A204.1 (cell line): ENCODE measurements around the gene NMB.
"Not testable (repeated sequence)": the region's sequence is repeated elsewhere in the genome, so short reads cannot be mapped to it uniquely, and the experiment has no call there.

Experiments
- FAIRE-seq: peaks from 2 replicates; lab custom pipeline; 2012; peaks lifted over from hg19 to GRCh38; lab: Jason Lieb, UNC

The NMB gene

GRCh38 chr15:84654689-84655453, 3.1 kb downstream of the NMB start:
- no peak for FAIRE-seq

- FAIRE-seq: peak; percentile 9
Measured at GRCh38 chr15:84653910-84654688, 3.9 kb downstream of the NMB start, which contains the start of gene WDR73. Gene WDR73, minus strand, starts transcription at chr15:84654283. Its CDS starts 9 bp downstream, at chr15:84654274.

DNA sequence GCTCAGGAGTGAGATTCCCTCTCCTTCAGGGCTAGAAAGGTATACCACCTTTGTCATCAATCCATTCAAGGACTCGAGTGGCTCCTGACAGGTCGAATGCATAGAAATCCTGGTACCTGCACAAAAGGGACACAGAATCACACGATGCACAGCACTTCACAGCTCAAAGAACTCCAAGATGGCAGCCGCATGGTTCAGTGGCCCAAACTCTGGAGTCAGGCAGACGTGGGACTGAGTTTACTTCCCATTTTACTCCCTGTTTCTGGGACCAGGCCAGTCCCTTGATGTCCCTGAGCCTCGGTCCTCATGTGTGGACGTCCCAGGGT, 4.5 kb downstream of the NMB start:
- no peak for FAIRE-seq

DNA sequence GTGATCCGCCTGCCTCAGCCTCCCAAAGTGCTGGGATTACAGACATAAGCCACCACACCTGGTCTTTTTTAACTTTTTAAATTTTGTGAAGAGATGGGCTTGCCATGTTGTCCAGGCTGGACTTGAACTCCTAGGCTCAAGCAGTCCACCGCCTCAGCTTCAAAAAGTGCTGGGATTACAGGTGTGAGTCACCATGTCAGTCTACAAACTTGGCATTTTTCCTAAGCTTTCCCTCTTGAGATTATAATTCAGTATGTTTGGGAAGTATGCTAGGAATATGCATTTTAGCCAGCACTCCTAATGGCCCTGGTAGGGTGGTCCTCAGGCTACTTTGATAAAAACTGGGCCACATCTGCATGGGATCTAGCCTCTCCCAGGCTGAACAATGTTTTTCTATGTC, 8.3 kb downstream of the NMB start:
- FAIRE-seq: no peak

DNA sequence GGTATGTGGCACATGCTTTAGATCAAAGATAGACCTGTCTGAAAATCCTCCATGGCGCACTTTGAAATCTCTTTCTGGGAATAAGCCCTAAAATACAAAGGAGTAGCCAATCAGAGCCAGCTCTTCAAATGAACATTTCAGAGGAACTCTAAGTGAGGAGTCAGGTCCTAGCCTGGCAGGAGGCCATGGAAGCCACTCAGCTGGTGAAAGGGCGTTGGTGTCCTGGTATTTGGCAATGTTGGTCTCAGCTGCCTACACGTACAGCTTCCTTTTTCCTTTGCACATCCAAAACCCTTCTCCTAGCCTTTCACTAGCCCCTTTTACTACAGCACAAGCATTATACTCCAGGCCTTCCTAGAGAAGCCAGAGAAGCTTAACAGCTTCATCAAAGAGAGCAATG, 9.5 kb downstream of the NMB start:
- no peak for FAIRE-seq

DNA sequence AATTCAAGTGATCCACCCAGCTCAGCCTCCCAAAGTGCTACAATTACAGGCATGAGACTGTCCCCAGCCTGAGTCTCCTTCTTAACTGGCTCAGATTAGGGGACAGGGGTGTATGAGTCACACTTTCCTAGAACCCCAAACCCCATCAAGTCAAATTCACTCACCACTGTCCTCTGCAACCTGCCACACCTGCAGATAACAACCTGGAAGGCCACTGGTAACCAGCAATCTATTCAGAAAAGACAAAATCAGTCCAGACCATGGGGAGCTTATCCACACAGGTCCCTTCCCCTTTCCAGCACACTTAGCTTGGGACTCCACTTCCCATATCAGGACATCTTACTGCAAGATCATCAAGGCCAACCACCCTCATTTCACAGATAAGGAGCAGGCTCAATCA, 10.3 kb downstream of the NMB start:
- FAIRE-seq: no peak

DNA sequence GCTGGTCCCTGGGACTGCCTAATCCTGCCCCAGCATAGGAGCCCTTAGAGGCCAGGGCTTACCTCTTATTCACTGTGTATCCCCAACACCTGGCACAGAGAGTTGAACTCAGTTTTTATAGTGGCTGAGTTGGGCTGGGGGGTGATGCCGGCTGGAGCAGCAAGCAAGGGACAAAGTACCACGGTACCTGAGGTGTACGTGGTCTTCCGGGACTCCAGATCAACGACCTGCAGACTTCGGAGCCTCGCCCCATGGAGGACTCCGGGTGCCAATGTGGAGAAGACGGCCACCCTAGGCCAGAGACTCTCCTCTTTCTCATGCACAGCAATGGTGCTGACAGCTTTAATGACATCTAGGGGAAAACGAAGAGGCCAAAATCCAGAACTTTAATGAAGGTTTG, 12.0 kb downstream of the NMB start:
- FAIRE-seq: no peak

- no peak for FAIRE-seq
Measured at GRCh38 chr15:84645496-84645895, 12.5 kb downstream of the NMB start.

GRCh38 chr15:84643838-84644237, 14.2 kb downstream of the NMB start:
- FAIRE-seq: no peak

- FAIRE-seq: not testable (repeated sequence)
Measured at GRCh38 chr15:84642640-84643039, 15.4 kb downstream of the NMB start.

GRCh38 chr15:84641871-84642270, 16.1 kb downstream of the NMB start:
- not testable (repeated sequence) for FAIRE-seq

DNA sequence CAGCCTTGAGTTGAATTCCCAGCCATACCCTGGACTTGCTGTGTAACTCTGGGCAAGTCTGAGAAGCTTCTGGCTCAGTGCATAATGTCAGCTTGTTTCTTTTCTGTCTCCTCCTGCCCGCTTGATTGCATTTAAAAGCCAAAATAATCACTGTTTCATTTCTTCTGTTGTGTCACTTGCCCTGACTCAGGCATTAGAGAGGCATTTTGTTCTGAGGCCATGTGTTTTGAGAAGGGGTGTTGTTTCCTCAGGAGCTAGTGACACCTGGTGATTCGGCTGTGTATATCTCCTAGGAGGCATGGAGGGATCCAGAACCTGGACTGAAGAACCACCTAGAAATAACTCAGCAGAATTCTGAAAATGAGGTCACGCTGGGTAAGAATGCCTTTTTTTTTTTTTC, 19.9 kb downstream of the NMB start:
- no peak for FAIRE-seq

- no peak for FAIRE-seq
Measured at GRCh38 chr15:84634228-84634837, 23.7 kb downstream of the NMB start.

GRCh38 chr15:84633311-84634227, 24.4 kb downstream of the NMB start:
- FAIRE-seq: no peak

GRCh38 chr15:84631706-84632272, 26.2 kb downstream of the NMB start:
- no peak for FAIRE-seq

DNA sequence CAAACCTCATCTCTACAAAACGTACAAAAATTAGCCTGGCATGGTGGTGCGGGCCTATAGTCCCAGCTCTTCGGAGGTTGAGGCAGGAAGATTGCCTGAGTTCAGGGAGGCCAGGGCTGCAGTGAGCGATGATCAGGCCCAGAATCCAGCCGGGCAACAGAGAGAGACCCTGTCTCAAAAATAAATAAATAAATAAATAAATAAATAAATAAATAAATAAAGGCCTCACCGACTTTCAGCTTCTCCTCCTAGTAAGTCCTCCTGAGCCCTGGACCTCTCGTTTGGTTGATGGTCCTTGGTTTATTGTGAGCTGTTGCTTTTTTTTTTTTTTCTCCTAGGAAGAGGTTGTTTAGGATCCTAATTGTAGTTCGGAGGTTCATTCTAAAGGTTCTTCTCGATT, 29.0 kb downstream of the NMB start:
- FAIRE-seq: no peak

- no peak for FAIRE-seq
Measured at GRCh38 chr15:84625123-84625522, 32.9 kb downstream of the NMB start.

DNA sequence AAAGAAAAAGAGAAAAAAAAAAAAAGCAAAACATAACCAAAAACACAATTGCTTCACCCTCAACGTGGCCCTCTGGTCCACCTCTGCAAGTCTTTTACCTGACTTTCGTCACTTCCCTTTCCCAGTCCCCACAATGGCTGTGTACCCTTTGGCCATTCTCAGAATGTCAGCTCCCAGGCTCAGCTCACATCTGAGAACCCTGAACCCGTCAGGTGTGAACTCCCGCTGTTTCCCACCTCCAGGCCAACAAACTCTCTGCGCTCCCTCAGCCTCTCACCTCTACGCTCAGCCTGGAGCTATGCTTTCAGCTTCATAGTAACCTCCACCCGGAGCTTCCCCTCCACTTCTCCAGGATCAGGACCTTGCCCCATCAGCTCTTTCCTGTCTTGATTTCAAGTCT, 33.6 kb downstream of the NMB start:
- FAIRE-seq: no peak

DNA sequence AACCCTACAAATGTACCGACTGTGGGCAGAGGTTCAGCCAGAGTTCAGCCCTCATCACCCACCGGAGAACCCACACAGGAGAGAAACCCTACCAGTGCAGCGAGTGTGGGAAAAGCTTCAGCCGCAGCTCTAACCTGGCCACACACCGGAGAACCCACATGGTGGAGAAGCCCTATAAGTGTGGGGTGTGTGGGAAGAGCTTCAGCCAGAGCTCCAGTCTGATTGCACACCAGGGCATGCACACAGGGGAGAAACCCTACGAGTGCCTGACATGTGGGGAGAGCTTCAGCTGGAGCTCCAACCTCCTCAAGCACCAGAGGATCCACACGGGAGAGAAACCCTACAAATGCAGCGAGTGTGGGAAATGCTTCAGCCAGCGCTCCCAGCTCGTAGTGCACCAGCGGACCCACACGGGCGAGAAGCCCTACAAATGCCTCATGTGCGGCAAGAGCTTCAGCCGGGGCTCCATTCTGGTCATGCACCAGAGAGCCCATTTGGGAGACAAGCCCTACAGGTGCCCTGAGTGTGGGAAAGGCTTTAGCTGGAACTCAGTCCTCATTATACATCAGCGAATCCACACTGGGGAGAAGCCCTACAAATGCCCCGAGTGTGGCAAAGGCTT, 36.5 kb downstream of the NMB start:
- no peak for FAIRE-seq

DNA sequence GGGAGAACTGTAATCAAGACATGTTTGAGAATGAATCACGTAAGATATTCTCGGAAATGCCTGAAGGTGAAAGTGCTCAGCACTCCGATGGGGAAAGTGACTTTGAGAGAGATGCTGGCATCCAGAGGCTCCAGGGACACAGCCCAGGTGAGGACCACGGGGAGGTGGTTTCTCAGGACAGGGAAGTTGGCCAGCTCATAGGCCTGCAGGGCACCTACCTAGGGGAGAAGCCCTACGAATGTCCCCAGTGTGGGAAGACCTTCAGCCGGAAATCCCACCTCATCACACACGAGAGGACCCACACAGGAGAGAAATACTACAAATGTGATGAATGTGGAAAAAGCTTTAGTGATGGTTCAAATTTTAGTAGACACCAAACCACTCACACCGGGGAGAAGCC, 37.4 kb downstream of the NMB start:
- no peak for FAIRE-seq

DNA sequence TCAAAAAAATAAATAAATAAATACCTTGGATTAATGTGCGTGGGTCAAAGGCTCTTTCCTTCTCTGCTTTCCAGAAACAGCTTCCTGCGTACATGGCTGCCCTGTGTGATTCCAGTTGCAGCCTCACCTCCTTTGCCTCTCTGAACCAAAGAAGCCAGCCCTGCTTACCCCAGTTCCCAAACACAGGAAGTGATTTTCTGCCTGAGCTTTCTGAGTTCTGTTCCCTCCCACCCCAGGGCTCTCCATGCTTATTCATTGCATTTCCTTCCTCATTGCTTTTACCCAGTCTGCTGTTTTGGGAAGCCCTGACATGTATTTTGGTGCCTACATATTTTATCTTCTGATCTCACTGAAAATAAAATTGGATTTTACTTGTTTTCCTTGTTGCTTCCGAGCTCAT, 41.8 kb downstream of the NMB start:
- no peak for FAIRE-seq

- no peak for FAIRE-seq
Measured at GRCh38 chr15:84611631-84612030, 46.4 kb downstream of the NMB start.
